Measurements from ENCODE around the gene HCRT.

DNA sequence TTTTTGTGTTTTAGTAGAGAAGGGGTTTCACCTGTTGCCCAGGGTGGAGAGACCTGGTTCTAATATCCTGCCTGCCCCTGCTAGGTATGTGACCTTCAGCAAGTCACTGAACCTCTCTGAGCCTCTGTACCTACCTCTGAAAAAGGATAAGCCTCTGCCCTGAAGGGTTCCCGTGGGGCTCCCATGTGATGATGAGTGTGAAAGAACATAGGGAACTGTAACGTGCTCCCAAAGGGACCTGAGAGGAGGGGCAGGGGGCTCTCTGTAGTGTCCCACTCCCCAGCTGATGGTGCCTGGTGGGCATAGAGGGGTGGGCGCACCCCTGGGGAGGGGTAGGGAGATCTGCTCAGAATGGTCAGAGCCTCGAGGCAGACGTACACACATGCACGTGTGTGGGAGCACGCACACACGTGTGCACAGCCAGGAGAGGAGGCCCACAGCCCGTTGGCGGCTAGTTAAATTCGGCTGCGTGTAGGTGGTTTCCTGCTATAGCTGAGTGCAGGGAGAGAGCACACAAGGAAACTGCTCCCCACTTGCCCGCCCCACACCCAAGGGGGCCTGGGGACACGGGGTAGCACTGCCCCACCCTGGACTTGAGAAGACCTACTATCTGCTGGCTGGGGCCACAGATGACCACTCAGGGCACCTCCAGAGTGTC lies 11.0 kb downstream of the HCRT start:
- TF ChIP-seq, protein P1, sequence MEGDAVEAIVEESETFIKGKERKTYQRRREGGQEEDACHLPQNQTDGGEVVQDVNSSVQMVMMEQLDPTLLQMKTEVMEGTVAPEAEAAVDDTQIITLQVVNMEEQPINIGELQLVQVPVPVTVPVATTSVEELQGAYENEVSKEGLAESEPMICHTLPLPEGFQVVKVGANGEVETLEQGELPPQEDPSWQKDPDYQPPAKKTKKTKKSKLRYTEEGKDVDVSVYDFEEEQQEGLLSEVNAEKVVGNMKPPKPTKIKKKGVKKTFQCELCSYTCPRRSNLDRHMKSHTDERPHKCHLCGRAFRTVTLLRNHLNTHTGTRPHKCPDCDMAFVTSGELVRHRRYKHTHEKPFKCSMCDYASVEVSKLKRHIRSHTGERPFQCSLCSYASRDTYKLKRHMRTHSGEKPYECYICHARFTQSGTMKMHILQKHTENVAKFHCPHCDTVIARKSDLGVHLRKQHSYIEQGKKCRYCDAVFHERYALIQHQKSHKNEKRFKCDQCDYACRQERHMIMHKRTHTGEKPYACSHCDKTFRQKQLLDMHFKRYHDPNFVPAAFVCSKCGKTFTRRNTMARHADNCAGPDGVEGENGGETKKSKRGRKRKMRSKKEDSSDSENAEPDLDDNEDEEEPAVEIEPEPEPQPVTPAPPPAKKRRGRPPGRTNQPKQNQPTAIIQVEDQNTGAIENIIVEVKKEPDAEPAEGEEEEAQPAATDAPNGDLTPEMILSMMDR (IDR thresholded peaks at IDR 0.05; ENCODE audit: poor library complexity, severe bottlenecking): no peak
- TF ChIP-seq POLR2AphosphoS5 (IDR thresholded peaks at IDR 0.05): no peak
- TF ChIP-seq EP300 (conservative IDR thresholded peaks at IDR 0.05; ENCODE audit: poor library complexity, severe bottlenecking): no peak
- TF ChIP-seq EZH2 (IDR thresholded peaks at IDR 0.05; ENCODE audit: borderline replicate concordance, insufficient read depth, low read length, poor library complexity, severe bottlenecking): no peak
- TF ChIP-seq, protein P2, sequence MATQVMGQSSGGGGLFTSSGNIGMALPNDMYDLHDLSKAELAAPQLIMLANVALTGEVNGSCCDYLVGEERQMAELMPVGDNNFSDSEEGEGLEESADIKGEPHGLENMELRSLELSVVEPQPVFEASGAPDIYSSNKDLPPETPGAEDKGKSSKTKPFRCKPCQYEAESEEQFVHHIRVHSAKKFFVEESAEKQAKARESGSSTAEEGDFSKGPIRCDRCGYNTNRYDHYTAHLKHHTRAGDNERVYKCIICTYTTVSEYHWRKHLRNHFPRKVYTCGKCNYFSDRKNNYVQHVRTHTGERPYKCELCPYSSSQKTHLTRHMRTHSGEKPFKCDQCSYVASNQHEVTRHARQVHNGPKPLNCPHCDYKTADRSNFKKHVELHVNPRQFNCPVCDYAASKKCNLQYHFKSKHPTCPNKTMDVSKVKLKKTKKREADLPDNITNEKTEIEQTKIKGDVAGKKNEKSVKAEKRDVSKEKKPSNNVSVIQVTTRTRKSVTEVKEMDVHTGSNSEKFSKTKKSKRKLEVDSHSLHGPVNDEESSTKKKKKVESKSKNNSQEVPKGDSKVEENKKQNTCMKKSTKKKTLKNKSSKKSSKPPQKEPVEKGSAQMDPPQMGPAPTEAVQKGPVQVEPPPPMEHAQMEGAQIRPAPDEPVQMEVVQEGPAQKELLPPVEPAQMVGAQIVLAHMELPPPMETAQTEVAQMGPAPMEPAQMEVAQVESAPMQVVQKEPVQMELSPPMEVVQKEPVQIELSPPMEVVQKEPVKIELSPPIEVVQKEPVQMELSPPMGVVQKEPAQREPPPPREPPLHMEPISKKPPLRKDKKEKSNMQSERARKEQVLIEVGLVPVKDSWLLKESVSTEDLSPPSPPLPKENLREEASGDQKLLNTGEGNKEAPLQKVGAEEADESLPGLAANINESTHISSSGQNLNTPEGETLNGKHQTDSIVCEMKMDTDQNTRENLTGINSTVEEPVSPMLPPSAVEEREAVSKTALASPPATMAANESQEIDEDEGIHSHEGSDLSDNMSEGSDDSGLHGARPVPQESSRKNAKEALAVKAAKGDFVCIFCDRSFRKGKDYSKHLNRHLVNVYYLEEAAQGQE (IDR thresholded peaks at IDR 0.05; ENCODE audit: borderline replicate concordance): no peak
- TF ChIP-seq RAD21 (conservative IDR thresholded peaks at IDR 0.05): no peak
- no peak for TF ChIP-seq TAF1 (IDR thresholded peaks at IDR 0.05; ENCODE audit: low read depth)
- no peak for TF ChIP-seq SMC3 (conservative IDR thresholded peaks at IDR 0.05; ENCODE audit: poor library complexity)
- no peak for TF ChIP-seq MXI1 (conservative IDR thresholded peaks at IDR 0.05; ENCODE audit: poor library complexity, severe bottlenecking)

Measured in neural cell (in vitro differentiated cells).